ENCODE results near the gene SLC17A5. TPM values are rescaled to one million over a fixed set of nuclear protein-coding genes. Genes with fewer than 3 reads are reported as not detected.

The SLC17A5 gene
- total RNA-seq, 6 donors from 2014 or later: 13.0 to 32.5 (median 22.3) TPM

- H3K27me3 ChIP-seq: no peaks in the 10 kb centered on the region
- no peak overlapping the region for H3K27ac ChIP-seq
- WGBS, 2 donors: 71% methylated on average over 4 of the region's 4 CpGs
- peaks cover 0 to 3% (median 1%) of the 10 kb centered on the region in 4 donors for H3K4me1 ChIP-seq
- no peak for TF ChIP-seq POLR2A (IDR thresholded peaks at IDR 0.05)
- no peak for TF ChIP-seq CTCF (IDR thresholded peaks at IDR 0.05)
- TF ChIP-seq EP300 (IDR thresholded peaks at IDR 0.05): no peak
- peaks cover 0 to 44% (median 20%) of the 10 kb centered on the region in 4 donors for H3K36me3 ChIP-seq
- DNase-seq (no peak), ATAC-seq (ENCODE audit: low FRiP score in 2 of 2) (no peak)
- H3K9me3 ChIP-seq: no peaks in the 10 kb centered on the region
- H3K4me3 ChIP-seq: no peak overlapping the region
These were observed 14.8 kb downstream of the SLC17A5 start for GRCh38 chr6:73639040-73639439.

GRCh38 chr6:73637404-73637803 is 16.4 kb downstream of the SLC17A5 start:
- H3K27me3 ChIP-seq: no peaks in the 10 kb centered on the region
- ATAC-seq (ENCODE audit: low FRiP score in 2 of 2) (no peak), DNase-seq (no peak)
- peaks cover 0 to 61% (median 30%) of the 10 kb centered on the region in 4 donors for H3K36me3 ChIP-seq
- no peak overlapping the region for H3K4me3 ChIP-seq
- 58 to 68% methylated on average over 2 of the region's 2 CpGs for WGBS, 2 donors
- no peaks in the 10 kb centered on the region for H3K9me3 ChIP-seq
- TF ChIP-seq POLR2AphosphoS5 (IDR thresholded peaks at IDR 0.05) (no peak), EP300 (IDR thresholded peaks at IDR 0.05) (no peak), CTCF (IDR thresholded peaks at IDR 0.05) (no peak), POLR2A (IDR thresholded peaks at IDR 0.05) (no peak)
- peaks cover 0 to 3% (median 1%) of the 10 kb centered on the region in 4 donors for H3K4me1 ChIP-seq
- H3K27ac ChIP-seq: no peak overlapping the region

- Histone ChIP-seq H3K27ac (peak overlapping the region in 1 of 4 donors; percentile 35), H3K36me3 (peaks cover 0 to 66% (median 33%) of the 10 kb centered on the region in 4 donors), H3K9me3 (no peaks in the 10 kb centered on the region), H3K4me3 (no peak overlapping the region), H3K4me1 (peaks cover 0 to 3% (median 1%) of the 10 kb centered on the region in 4 donors), H3K27me3 (no peaks in the 10 kb centered on the region)
- TF ChIP-seq EP300 (IDR thresholded peaks at IDR 0.05) (no peak), POLR2AphosphoS5 (IDR thresholded peaks at IDR 0.05) (no peak), POLR2A (IDR thresholded peaks at IDR 0.05) (no peak), CTCF (IDR thresholded peaks at IDR 0.05) (no peak)
- ATAC-seq (ENCODE audit: low FRiP score in 2 of 2) (no peak), DNase-seq (no peak)
These were observed 17.7 kb downstream of the SLC17A5 start for GRCh38 chr6:73636048-73636447.

- H3K4me3 ChIP-seq: no peak overlapping the region
- ATAC-seq (ENCODE audit: low FRiP score in 2 of 2) (no peak), DNase-seq (no peak)
- TF ChIP-seq CTCF (IDR thresholded peaks at IDR 0.05) (no peak), EP300 (IDR thresholded peaks at IDR 0.05) (no peak), POLR2A (IDR thresholded peaks at IDR 0.05) (no peak)
- H3K27me3 ChIP-seq: no peaks in the 10 kb centered on the region
- WGBS, 2 donors: 91% methylated on average over 7 of the region's 7 CpGs
- H3K27ac ChIP-seq: no peak overlapping the region
- H3K4me1 ChIP-seq: peaks cover 0 to 3% (median 0%) of the 10 kb centered on the region in 4 donors
- H3K9me3 ChIP-seq: no peaks in the 10 kb centered on the region
- H3K36me3 ChIP-seq: peaks cover 0 to 76% (median 42%) of the 10 kb centered on the region in 4 donors
These were observed 21.4 kb downstream of the SLC17A5 start for GRCh38 chr6:73632346-73632745.

- H3K4me1 ChIP-seq: peaks cover 0 to 3% (median 0%) of the 10 kb centered on the region in 4 donors
- no peaks in the 10 kb centered on the region for H3K9me3 ChIP-seq
- WGBS, 2 donors: 95 to 96% methylated on average over 5 of the region's 5 CpGs
- DNase-seq (no peak), ATAC-seq (ENCODE audit: low FRiP score in 2 of 2) (no peak)
- H3K4me3 ChIP-seq: no peak overlapping the region
- TF ChIP-seq POLR2A (IDR thresholded peaks at IDR 0.05): no peak
- no peak for TF ChIP-seq POLR2AphosphoS5 (IDR thresholded peaks at IDR 0.05)
- TF ChIP-seq CTCF (IDR thresholded peaks at IDR 0.05): no peak
- TF ChIP-seq EP300 (IDR thresholded peaks at IDR 0.05): no peak
- H3K27ac ChIP-seq: no peak overlapping the region
- H3K36me3 ChIP-seq: peaks cover 0 to 78% (median 42%) of the 10 kb centered on the region in 4 donors
- H3K27me3 ChIP-seq: no peaks in the 10 kb centered on the region
These were observed 21.9 kb downstream of the SLC17A5 start for GRCh38 chr6:73631849-73632248.

Data from upper lobe of left lung (tissue), 6 donors.